IMR-90 (cell line): ENCODE data around the gene BAD. TPM values are rescaled to one million over a fixed set of nuclear protein-coding genes. Genes with fewer than 3 reads are reported as not detected.

Experiments used
- ATAC-seq: fragments of 200-7000 bp; cut with Tn5 transposase; 2 replicates; pipeline ENCODE4 v1.9.1; 2020; ENCODE audit warnings: low read depth, mild to moderate bottlenecking, moderate library complexity
- BruUV-seq: library from RNA; stranded (reverse); fragments of 400-500 nt; replicated peaks from 2 replicates; lab custom pipeline; 2021; lab: Mats Ljungman, UMichigan
- CTCF ChIA-PET: fragments of 300-600 bp; formaldehyde crosslinking; extraction: SDS; loops from one replicate; lab custom pipeline; 2021; ENCODE audit warnings: antibody characterized with exemption; lab: Yijun Ruan, JAX
- POLR2A ChIA-PET: fragments of 300-600 bp; sonication (Branson Sonifier 250); formaldehyde crosslinking; loops from one replicate; lab custom pipeline; 2022; ENCODE audit warnings: antibody characterized with exemption; ENCODE audit not compliant: unreplicated experiment; lab: Charles Lee
- DNase-seq: peaks from one replicate; pipeline ENCODE4 v3.0.0; 2013
- H2AFZ ChIP-seq: replicated peaks from 2 replicates; pipeline ENCODE3; 2013; ENCODE audit warnings: low read length, mild to moderate bottlenecking; ENCODE audit not compliant: poor library complexity
- H2AK5ac ChIP-seq: 2 replicates; pipeline ENCODE4 v1.6.1; 2013; ENCODE audit warnings: low read depth, low read length, inconsistent platforms
- H2AK9ac ChIP-seq: replicated peaks from 2 replicates; pipeline ENCODE3; 2013; ENCODE audit warnings: mild to moderate bottlenecking, low read depth, low read length, moderate library complexity; ENCODE audit not compliant: poor library complexity
- H2BK120ac ChIP-seq: 2 replicates; pipeline ENCODE4 v1.6.1; 2013; ENCODE audit warnings: low read depth, low read length, inconsistent platforms
- H2BK15ac ChIP-seq: 3 replicates; pipeline ENCODE4 v1.6.1; 2013; ENCODE audit warnings: low read depth, low read length, inconsistent platforms
- H2BK20ac ChIP-seq: 2 replicates; pipeline ENCODE4 v1.6.1; 2013; ENCODE audit warnings: low read depth, mild to moderate bottlenecking, inconsistent platforms, low read length, moderate library complexity
- H2BK5ac ChIP-seq: 2 replicates; pipeline ENCODE4 v1.6.1; 2013; ENCODE audit warnings: mild to moderate bottlenecking, low read depth, low read length, inconsistent platforms; ENCODE audit not compliant: poor library complexity, severe bottlenecking
- H3K14ac ChIP-seq: replicated peaks from 2 replicates; pipeline ENCODE4 v1.6.1; 2013; ENCODE audit warnings: low read depth, low read length, inconsistent platforms
- H3K18ac ChIP-seq: 2 replicates; pipeline ENCODE4 v1.6.1; 2013; ENCODE audit warnings: low read depth, low read length, control low read depth
- H3K23ac ChIP-seq: 2 replicates; pipeline ENCODE4 v1.6.1; 2013; ENCODE audit warnings: low read depth, low read length, inconsistent platforms
- H3K27ac ChIP-seq: 2 replicates; pipeline ENCODE4 v1.5.1; 2013; ENCODE audit warnings: mild to moderate bottlenecking, control low read depth, low read length; ENCODE audit not compliant: insufficient read depth
- H3K27me3 ChIP-seq: 2 replicates; pipeline ENCODE4 v1.6.1; 2013; ENCODE audit warnings: low read length; ENCODE audit not compliant: control insufficient read depth, insufficient read depth
- H3K36me3 ChIP-seq: 2 replicates; pipeline ENCODE4 v1.6.1; 2013; ENCODE audit warnings: low read length, mixed read lengths; ENCODE audit not compliant: control insufficient read depth, insufficient read depth
- H3K4ac ChIP-seq: 2 replicates; pipeline ENCODE4 v1.6.1; 2013; ENCODE audit warnings: low read depth, low read length, inconsistent platforms
- H3K4me1 ChIP-seq: 2 replicates; pipeline ENCODE4 v1.6.1; 2013; ENCODE audit warnings: low read length, mixed read lengths; ENCODE audit not compliant: control insufficient read depth, insufficient read depth
- H3K4me2 ChIP-seq: 2 replicates; pipeline ENCODE4 v1.6.1; 2013; ENCODE audit warnings: low read depth, mild to moderate bottlenecking, control low read depth, low read length, moderate library complexity
- H3K4me3 ChIP-seq: 2 replicates; pipeline ENCODE4 v1.5.1; 2013; ENCODE audit warnings: low read depth, mild to moderate bottlenecking, control low read depth, low read length, moderate library complexity; ENCODE audit not compliant: insufficient read depth
- H3K56ac ChIP-seq: 2 replicates; pipeline ENCODE4 v1.6.1; 2013; ENCODE audit warnings: low read length, inconsistent platforms; ENCODE audit not compliant: insufficient read depth; ENCODE audit errors: extremely low read depth
- H3K79me1 ChIP-seq, 2 experiments: 2 replicates each; pipeline ENCODE4 v1.6.1; 2013; ENCODE audit warnings: low read length in 2 of 2, inconsistent platforms in 1 of 2, low read depth in 1 of 2
- H3K9ac ChIP-seq: 2 replicates; pipeline ENCODE4 v1.6.1; 2013; ENCODE audit warnings: low read depth, low read length, control low read depth
- H3K9me1 ChIP-seq: 2 replicates; pipeline ENCODE4 v1.6.1; 2013; ENCODE audit warnings: low read length, inconsistent platforms; ENCODE audit not compliant: insufficient read depth
- H3K9me3 ChIP-seq: 2 replicates; pipeline ENCODE4 v1.6.1; 2013; ENCODE audit warnings: low read length; ENCODE audit not compliant: control insufficient read depth, insufficient read depth
- H4K20me1 ChIP-seq: 2 replicates; pipeline ENCODE4 v1.6.1; 2013; ENCODE audit warnings: low read length, inconsistent platforms; ENCODE audit not compliant: insufficient read depth
- H4K5ac ChIP-seq: 2 replicates; pipeline ENCODE4 v1.6.1; 2013; ENCODE audit warnings: mild to moderate bottlenecking, low read depth, low read length, control low read depth
- H4K8ac ChIP-seq, 2 experiments: 2 replicates each; pipeline ENCODE4 v1.6.1; 2013; ENCODE audit warnings: low read depth in 2 of 2, low read length in 2 of 2, control low read depth in 1 of 2, inconsistent platforms in 1 of 2
- H4K91ac ChIP-seq: 2 replicates; pipeline ENCODE4 v1.6.1; 2013; ENCODE audit warnings: low read depth, low read length, inconsistent platforms; ENCODE audit not compliant: insufficient read depth
- BHLHE40 ChIP-seq: fragments of 150-350 bp; IDR thresholded peaks from 2 replicates; pipeline ENCODE4 v1.6.1; 2016; ENCODE audit warnings: mild to moderate bottlenecking, low read depth, low read length
- CEBPB ChIP-seq: IDR thresholded peaks from 2 replicates; pipeline ENCODE4 v1.6.1; 2012; ENCODE audit warnings: low read depth, low read length, improper control_type of control experiment
- CHD1 ChIP-seq: IDR thresholded peaks from 2 replicates; pipeline ENCODE4 v1.6.1; 2012; ENCODE audit warnings: low read depth, low read length, improper control_type of control experiment
- FOS ChIP-seq: fragments of 150-350 bp; IDR thresholded peaks from 2 replicates; pipeline ENCODE4 v1.6.1; 2016; ENCODE audit warnings: low read depth, low read length
- MAFK ChIP-seq: IDR thresholded peaks from 2 replicates; pipeline ENCODE4 v1.6.1; 2012; ENCODE audit warnings: low read depth, low read length, improper control_type of control experiment
- MAZ ChIP-seq: IDR thresholded peaks from 2 replicates; pipeline ENCODE4 v1.6.1; 2012; ENCODE audit warnings: low read depth, mild to moderate bottlenecking, low read length, improper control_type of control experiment, moderate library complexity, borderline replicate concordance
- MXI1 ChIP-seq: IDR thresholded peaks from 2 replicates; pipeline ENCODE4 v1.6.1; 2012; ENCODE audit warnings: low read depth, mild to moderate bottlenecking, low read length, moderate library complexity, borderline replicate concordance
- NFE2L2 ChIP-seq: fragments of 150-350 bp; IDR thresholded peaks from 2 replicates; pipeline ENCODE4 v1.6.1; 2016; ENCODE audit warnings: low read depth, mild to moderate bottlenecking, low read length
- POLR2A ChIP-seq: IDR thresholded peaks from 2 replicates; pipeline ENCODE4 v1.6.1; 2012; ENCODE audit warnings: mild to moderate bottlenecking, low read depth, low read length
- RAD21 ChIP-seq: IDR thresholded peaks from 2 replicates; pipeline ENCODE4 v1.6.1; 2012; ENCODE audit warnings: low read length, improper control_type of control experiment
- RCOR1 ChIP-seq: IDR thresholded peaks from 2 replicates; pipeline ENCODE4 v1.6.1; 2012; ENCODE audit warnings: mild to moderate bottlenecking, low read length, improper control_type of control experiment; ENCODE audit not compliant: insufficient replicate concordance
- RFX5 ChIP-seq: IDR thresholded peaks from 2 replicates; pipeline ENCODE4 v1.8.0; 2012; ENCODE audit warnings: low read depth, mild to moderate bottlenecking, low read length, moderate library complexity
- SMC3 ChIP-seq: fragments of 150-350 bp; IDR thresholded peaks from 2 replicates; pipeline ENCODE4 v1.6.1; 2016; ENCODE audit warnings: low read depth, mild to moderate bottlenecking, antibody characterized with exemption, low read length, moderate library complexity
- WGBS, 2 experiments: methylation state at CpG; one replicate each; pipeline versions ENCODE4 v1.1.5 to v1.1.7; 2013; ENCODE audit warnings: missing lambda C conversion rate in 2 of 2; ENCODE audit not compliant: insufficient read length in 1 of 2; ENCODE audit errors: extremely low coverage in 2 of 2; 5-methylcytosine and 5-hydroxymethylcytosine counted together
- dilution Hi-C: fragments of 300-500 bp; cut with HindIII; formaldehyde crosslinking; loops from one replicate; pipeline ENCODE4 v1.14.3; 2018; ENCODE audit warnings: low sequenced_read_pairs; ENCODE audit not compliant: unreplicated experiment
- in situ Hi-C: fragments of 300-500 bp; cut with MboI; formaldehyde crosslinking; loops from 3 replicates; pipeline ENCODE4 v1.14.3; 2019; ENCODE audit warnings: low sequenced_read_pairs, inconsistent platforms, mixed read lengths
- intact Hi-C: fragments of 100-400 bp; cut with micrococcal nuclease; formaldehyde crosslinking; loops from 2 replicates; pipeline ENCODE4 v1.10.0; 2022
- polyA plus RNA-seq, 3 experiments: library from polyadenylated mRNA; depleted of rRNA; stranded (reverse); fragments of >200 nt; gene quantifications; 2 replicates each; pipeline ENCODE4 v1.2.3, GENCODE V29; 2012; ENCODE audit warnings: low replicate concordance in 1 of 3
- total RNA-seq: library from RNA; depleted of rRNA; stranded (reverse); fragments of >200 nt; gene quantifications from 2 replicates; pipeline ENCODE4 v1.2.3, GENCODE V29; 2012
- TF ChIP-seq, protein P1 (sequence below): fragments of 150-350 bp; IDR thresholded peaks from 2 replicates; pipeline ENCODE4 v1.6.1; 2016; ENCODE audit warnings: low read depth, mild to moderate bottlenecking, low read length, moderate library complexity, borderline replicate concordance
- TF ChIP-seq, protein P2 (sequence below): fragments of 150-350 bp; IDR thresholded peaks from 2 replicates; pipeline ENCODE4 v1.6.1; 2017; ENCODE audit warnings: mild to moderate bottlenecking, antibody characterized with exemption, low read length, low read depth
- TF ChIP-seq, protein P3 (sequence below): conservative IDR thresholded peaks from 2 replicates; pipeline ENCODE4 v1.5.1; 2012; ENCODE audit warnings: mild to moderate bottlenecking, low read depth, low read length, improper control_type of control experiment

Gene BAD
- total and polyA plus RNA-seq, 2 of the 4 experiments (the other 2 are of a cell fraction) = 30.3 to 68.0 TPM

DNA sequence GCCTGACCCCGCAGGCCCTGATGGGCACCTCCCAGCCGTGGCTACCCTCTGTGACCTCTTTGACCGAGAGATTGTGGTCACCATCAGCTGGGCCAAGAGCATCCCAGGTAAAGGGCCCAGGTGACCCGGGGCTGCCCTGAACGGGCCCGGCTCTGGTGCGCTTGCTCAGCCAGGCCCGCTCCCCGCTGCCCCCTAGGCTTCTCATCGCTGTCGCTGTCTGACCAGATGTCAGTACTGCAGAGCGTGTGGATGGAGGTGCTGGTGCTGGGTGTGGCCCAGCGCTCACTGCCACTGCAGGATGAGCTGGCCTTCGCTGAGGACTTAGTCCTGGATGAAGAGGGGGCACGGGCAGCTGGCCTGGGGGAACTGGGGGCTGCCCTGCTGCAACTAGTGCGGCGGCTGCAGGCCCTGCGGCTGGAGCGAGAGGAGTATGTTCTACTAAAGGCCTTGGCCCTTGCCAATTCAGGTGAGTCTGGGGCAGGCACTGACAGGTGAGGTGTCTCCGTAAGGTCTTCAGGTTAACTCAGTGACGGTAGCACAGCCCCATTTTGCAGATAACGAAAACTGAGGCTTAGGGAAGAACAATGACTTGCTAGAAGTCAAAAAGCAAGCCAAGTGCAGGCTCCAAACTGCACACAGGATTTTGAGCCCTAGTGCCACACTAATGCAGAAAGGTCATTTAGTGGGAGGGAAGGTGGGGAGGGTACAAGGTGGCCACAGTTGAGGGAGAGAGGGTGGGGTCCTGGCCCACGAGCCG lies 30.5 kb upstream of the BAD start:
- H2AFZ ChIP-seq = no peak overlapping the region
- H2BK5ac ChIP-seq = no peak overlapping the region
- ATAC-seq (no peak), DNase-seq (no peak)
- no peak overlapping the region for H3K9ac ChIP-seq
- BruUV-seq = no TSS peak
- no peak for TF ChIP-seq MXI1
- no peak for TF ChIP-seq RAD21
- TF ChIP-seq CEBPB = no peak
- TF ChIP-seq RFX5 = no peak
- TF ChIP-seq BHLHE40 = no peak
- TF ChIP-seq MAZ = no peak
- TF ChIP-seq, protein P1, sequence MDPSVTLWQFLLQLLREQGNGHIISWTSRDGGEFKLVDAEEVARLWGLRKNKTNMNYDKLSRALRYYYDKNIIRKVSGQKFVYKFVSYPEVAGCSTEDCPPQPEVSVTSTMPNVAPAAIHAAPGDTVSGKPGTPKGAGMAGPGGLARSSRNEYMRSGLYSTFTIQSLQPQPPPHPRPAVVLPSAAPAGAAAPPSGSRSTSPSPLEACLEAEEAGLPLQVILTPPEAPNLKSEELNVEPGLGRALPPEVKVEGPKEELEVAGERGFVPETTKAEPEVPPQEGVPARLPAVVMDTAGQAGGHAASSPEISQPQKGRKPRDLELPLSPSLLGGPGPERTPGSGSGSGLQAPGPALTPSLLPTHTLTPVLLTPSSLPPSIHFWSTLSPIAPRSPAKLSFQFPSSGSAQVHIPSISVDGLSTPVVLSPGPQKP = no peak
- TF ChIP-seq FOS = no peak
- no peak for TF ChIP-seq MAFK
- TF ChIP-seq SMC3 = no peak
- TF ChIP-seq, protein P2, sequence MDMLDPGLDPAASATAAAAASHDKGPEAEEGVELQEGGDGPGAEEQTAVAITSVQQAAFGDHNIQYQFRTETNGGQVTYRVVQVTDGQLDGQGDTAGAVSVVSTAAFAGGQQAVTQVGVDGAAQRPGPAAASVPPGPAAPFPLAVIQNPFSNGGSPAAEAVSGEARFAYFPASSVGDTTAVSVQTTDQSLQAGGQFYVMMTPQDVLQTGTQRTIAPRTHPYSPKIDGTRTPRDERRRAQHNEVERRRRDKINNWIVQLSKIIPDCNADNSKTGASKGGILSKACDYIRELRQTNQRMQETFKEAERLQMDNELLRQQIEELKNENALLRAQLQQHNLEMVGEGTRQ = no peak
- TF ChIP-seq, protein P3, sequence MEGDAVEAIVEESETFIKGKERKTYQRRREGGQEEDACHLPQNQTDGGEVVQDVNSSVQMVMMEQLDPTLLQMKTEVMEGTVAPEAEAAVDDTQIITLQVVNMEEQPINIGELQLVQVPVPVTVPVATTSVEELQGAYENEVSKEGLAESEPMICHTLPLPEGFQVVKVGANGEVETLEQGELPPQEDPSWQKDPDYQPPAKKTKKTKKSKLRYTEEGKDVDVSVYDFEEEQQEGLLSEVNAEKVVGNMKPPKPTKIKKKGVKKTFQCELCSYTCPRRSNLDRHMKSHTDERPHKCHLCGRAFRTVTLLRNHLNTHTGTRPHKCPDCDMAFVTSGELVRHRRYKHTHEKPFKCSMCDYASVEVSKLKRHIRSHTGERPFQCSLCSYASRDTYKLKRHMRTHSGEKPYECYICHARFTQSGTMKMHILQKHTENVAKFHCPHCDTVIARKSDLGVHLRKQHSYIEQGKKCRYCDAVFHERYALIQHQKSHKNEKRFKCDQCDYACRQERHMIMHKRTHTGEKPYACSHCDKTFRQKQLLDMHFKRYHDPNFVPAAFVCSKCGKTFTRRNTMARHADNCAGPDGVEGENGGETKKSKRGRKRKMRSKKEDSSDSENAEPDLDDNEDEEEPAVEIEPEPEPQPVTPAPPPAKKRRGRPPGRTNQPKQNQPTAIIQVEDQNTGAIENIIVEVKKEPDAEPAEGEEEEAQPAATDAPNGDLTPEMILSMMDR = no peak
- TF ChIP-seq CHD1 = no peak
- TF ChIP-seq POLR2A = no peak
- TF ChIP-seq RCOR1 = no peak
- no peak for TF ChIP-seq NFE2L2
- H4K5ac ChIP-seq = no peak overlapping the region
- H3K9me3 ChIP-seq = no peaks in the 10 kb centered on the region
- no peak overlapping the region for H3K14ac ChIP-seq
- H4K8ac ChIP-seq = no peak overlapping the region
- H3K27me3 ChIP-seq = no peaks in the 10 kb centered on the region
- H3K4me2 ChIP-seq = no peak overlapping the region
- no peak overlapping the region for H3K23ac ChIP-seq
- no peak overlapping the region for H4K91ac ChIP-seq
- no peak overlapping the region for H2AK9ac ChIP-seq
- ChIA-PET POLR2A (no interaction called here), CTCF (no interaction called here)
- intact Hi-C loops (no loop called here), in situ Hi-C loops (no loop called here), dilution Hi-C loops (no loop called here)
- peaks cover 11% of the 10 kb centered on the region for H3K9me1 ChIP-seq
- H3K4ac ChIP-seq = no peak overlapping the region
- no peaks in the 10 kb centered on the region for H4K20me1 ChIP-seq
- H3K4me1 ChIP-seq = peaks cover 6% of the 10 kb centered on the region
- H2BK15ac ChIP-seq = no peak overlapping the region
- no peak overlapping the region for H3K56ac ChIP-seq
- H2BK20ac ChIP-seq = no peak overlapping the region
- H3K4me3 ChIP-seq = no peak overlapping the region
- no peak overlapping the region for H3K18ac ChIP-seq
- no peak overlapping the region for H2BK120ac ChIP-seq
- H2AK5ac ChIP-seq = no peak overlapping the region
- H3K79me1 ChIP-seq = peaks cover 12 to 39% of the 10 kb centered on the region in 2 experiments
- peaks cover 15% of the 10 kb centered on the region; the same call in 1 of the 2 replicates for H3K36me3 ChIP-seq
- no peak overlapping the region for H3K27ac ChIP-seq
- WGBS, 2 experiments = 95% methylated on average over 13 of the region's 24 CpGs; no CpG with 5 or more reads in 1 of the 2 experiments
